GM19193 (cell line): ENCODE data around the gene RGS9BP.
A peak's percentile ranks its signal among the peaks of the same experiment; 100 is the strongest.

Source experiments
- POLR2A ChIP-seq: IDR thresholded peaks from 4 replicates; pipeline ENCODE4 v1.6.1; 2011; ENCODE audit not compliant: insufficient read depth, insufficient read length; ENCODE audit errors: extremely low read depth

RGS9BP gene

GRCh38 chr19:32658527-32658926, 17.1 kb upstream of the RGS9BP start:
- TF ChIP-seq POLR2A = no peak

GRCh38 chr19:32661318-32661717, 14.3 kb upstream of the RGS9BP start:
- TF ChIP-seq POLR2A = no peak

DNA sequence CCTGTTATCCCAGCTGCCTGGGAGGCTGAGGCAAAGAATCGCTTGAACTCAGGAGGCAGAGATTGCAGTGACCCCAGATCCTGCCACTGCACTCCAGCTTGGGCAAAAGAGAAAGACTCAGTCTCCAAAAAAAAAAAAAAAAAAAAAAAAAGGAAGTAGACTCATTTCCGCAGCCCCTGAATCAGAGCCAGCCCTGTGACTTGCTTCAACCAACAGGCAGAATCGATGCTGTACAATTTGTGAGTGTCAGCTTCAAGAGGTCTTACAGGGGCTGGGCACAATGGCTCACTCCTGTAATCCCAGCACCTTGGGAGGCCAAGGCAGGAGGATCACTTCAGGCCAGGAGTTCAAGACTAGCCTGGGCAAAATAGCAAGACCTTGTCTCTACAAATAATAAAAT, 13.5 kb upstream of the RGS9BP start:
- TF ChIP-seq POLR2A = no peak

- no peak for TF ChIP-seq POLR2A
Measured at GRCh38 chr19:32666084-32666483, 9.6 kb upstream of the RGS9BP start.

GRCh38 chr19:32669310-32669709, 6.3 kb upstream of the RGS9BP start:
- no peak for TF ChIP-seq POLR2A

GRCh38 chr19:32671883-32672593, 3.6 kb upstream of the RGS9BP start:
- no peak for TF ChIP-seq POLR2A

DNA sequence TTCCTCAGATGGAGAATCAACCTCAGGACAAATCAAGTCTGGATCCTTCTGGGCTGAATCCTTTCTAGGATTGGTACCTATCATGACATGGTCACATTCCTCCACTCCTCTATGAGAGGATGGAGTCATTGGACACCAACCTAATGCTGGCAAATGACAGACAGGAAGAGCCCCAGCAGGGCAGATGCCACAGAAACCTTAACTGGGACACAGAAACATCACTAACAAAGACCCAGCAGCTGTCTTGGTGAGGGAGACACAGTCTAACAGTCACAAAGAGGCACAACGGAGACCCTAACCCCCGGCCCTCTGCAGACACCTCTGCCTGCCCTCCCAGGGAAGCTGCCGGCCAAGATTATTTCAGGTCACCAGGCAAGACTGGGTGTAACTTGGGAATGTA, 2.8 kb upstream of the RGS9BP start:
- no peak for TF ChIP-seq POLR2A

DNA sequence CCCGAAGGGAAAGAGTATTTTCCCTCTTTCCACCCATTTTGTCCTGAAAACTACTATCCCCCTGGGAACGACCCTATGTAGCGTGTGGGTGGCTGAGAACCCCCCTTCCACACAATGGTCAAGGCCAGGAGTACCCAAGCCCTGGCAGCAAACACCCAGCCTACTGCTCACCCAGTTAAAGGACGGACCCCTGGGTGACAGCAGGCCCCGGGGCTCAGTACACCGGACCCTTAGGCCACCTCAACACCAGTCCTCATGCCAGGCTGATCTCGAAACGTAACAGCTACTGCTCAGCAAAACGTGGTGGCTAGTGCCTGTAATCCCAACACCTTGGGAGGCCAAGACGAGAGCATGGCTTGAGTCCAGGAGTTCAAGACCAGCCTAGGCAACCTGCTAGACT, 2.1 kb upstream of the RGS9BP start:
- TF ChIP-seq POLR2A = no peak

GRCh38 chr19:32674153-32674930, 1.3 kb upstream of the RGS9BP start:
- no peak for TF ChIP-seq POLR2A

GRCh38 chr19:32674931-32675719, 523 bp upstream of the RGS9BP start, which contains the start of gene ANKRD27:
ANKRD27 (minus strand) TSS chr19:32675180; CDS start chr19:32659015, 16,165 bp downstream.
- TF ChIP-seq POLR2A = peak; percentile 67

GRCh38 chr19:32676186-32676894, 692 bp downstream of the RGS9BP start:
- no peak for TF ChIP-seq POLR2A

GRCh38 chr19:32676895-32677359, 1.3 kb downstream of the RGS9BP start:
- no peak for TF ChIP-seq POLR2A

GRCh38 chr19:32677657-32678056, 2.0 kb downstream of the RGS9BP start:
- TF ChIP-seq POLR2A = no peak

DNA sequence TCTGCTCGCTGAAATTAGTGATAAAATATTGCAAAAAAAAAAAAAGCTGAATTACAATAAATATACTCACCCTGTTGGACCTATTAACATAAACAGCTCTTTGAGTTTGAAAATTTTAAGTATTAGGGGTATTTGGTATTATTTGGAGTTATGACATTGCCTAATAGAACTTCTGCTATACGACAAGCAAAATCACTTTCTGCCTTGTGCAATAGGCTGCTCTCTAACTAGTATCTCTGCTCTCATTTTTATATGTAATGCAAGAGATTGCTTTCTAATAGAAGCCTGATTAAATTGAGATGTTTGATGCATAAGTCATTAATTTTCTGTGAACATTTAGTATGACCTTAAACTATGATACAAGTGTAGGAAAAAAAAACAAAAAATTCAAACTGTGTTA, 5.3 kb downstream of the RGS9BP start:
- no peak for TF ChIP-seq POLR2A
